ENCODE measurements around the gene RPS25.
A peak's percentile ranks its signal among the peaks of the same experiment; 100 is the strongest.
"Not testable (repeated sequence)": the region's sequence is repeated elsewhere in the genome, so short reads cannot be mapped to it uniquely, and the experiment has no call there.

RPS25 gene

DNA sequence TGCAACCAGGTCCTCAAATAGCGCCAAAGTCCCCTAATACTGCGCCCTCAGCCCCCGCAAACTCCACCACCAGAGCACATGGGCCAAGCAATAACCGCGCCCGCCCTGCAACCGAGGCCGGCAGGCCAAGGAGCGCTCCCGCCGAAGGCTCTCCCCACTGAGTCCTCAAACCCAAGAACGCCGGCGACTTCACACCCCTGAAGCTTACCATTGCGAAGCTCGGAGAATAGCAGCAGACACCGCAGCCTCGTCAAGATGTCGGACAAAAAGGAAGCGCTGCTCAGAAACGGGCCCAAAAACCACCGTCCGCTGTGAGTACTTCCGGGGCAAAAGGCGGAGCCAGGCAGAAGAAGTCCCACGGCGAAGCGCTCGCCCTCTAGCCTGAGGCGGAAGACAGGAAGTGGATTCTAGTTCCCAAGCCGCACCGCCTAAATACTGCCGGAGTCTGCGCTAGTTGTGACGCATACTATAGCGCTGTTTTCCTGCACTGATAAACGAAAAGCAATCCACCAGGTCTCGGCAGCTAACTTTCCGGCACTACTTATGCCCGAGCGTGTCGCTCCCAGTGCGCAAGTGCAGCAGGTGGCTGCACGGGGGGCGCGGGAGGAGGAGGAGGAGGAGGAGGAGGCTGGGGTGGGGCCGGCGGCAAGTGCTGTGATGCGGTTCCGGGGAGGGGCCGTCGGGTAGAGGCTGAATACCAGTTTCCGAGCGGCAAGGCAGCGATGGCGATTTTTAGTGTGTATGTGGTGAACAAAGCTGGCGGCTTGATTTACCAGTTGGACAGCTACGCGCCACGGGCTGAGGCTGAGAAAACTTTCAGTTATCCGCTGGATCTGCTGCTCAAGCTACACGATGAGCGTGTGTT lies at the start of gene RPS25, which contains the start of gene TRAPPC4:
TSS of gene RPS25 (minus strand) at position 270 of the 865 bp plus-strand sequence. CDS start at position 211, 59 bp downstream.
TSS of gene TRAPPC4 (plus strand) at position 693 of the 865 bp plus-strand sequence. CDS start at position 723, 30 bp downstream.
- DNase-seq (ENCODE audit: low spot score): peak; percentile 95

DNA sequence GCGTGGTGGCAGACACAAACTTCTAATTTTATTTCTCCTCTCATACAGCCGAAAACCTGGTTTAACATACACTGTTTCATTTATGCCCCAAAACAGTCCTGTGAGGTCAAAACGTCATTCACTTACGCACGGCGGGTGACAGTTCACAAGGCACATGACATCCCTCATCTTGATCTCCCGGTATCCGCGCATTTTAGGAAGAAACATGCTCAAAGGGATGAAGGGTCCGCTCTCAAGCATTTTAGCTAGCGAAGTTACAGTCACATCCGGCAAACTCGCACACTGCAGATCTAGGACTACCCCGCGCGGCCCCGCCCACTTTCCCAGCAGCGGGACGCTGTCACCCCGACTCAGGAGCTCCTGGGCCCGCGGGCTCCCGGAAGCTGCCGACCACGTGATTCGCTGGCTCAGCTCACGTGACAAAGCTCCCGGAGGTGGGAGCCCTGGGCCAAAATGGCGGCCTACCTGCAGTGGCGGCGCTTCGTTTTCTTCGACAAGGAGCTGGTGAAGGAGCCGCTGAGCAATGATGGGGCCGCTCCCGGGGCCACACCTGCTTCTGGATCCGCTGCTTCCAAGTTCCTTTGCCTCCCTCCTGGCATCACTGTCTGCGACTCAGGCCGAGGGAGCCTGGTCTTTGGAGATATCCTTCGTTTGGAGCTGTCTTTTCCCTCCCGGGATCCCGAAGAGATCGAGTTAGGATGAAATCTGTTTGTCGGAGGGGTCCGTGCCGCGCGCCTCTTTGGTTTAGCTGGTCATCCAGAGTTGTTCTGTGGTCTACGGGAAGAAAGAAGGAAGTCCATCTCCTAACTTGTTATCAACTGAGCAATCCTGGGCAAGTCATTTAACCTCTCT lies 49.5 kb upstream of the RPS25 start, which contains the start of gene VPS11:
TSS of gene VPS11 (plus strand) at position 448 of the 852 bp plus-strand sequence. CDS start at position 454, 6 bp downstream.
- DNase-seq (ENCODE audit: low spot score): peak; percentile 98

DNA sequence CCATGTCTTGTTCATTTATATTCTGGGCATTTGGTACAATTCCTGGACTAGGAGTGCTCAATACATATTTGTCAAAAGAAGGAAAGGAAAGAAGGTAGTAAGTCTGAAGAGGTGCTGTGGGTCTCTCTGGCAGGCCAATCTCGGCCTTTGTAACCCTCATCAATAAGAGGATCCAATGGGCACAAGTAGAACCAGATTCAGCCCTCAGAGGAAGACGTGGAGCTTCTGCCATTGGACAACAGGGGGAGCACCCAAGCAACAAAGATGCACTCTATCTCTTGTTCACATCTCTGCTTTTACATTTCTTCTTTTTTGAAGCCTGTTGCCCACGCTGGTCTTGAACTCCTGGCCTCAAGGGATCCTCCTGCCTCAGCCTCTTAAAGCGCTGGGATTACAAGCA lies 47.2 kb upstream of the RPS25 start:
- peak; percentile 34 for DNase-seq (ENCODE audit: low spot score)

DNA sequence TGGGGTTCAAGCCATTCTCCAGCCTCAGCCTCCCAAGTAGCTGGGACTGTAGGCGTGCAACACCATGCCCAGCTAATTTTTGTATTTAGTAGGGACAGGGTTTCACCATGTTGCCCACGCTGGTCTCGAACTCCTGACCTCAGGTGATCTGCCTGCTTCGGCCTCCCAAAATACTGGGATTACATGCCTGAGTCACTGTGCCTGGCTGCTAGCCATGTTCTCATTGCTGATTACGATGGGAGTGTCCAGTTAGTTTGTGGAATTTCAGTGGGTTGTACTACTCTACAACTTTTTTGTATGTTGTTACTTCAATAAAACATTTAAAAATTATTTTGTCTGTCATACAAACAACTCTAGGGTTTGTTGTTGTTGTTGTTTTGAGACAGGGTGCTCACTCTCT lies 44.6 kb upstream of the RPS25 start:
- DNase-seq (ENCODE audit: low spot score): peak; percentile 35

DNA sequence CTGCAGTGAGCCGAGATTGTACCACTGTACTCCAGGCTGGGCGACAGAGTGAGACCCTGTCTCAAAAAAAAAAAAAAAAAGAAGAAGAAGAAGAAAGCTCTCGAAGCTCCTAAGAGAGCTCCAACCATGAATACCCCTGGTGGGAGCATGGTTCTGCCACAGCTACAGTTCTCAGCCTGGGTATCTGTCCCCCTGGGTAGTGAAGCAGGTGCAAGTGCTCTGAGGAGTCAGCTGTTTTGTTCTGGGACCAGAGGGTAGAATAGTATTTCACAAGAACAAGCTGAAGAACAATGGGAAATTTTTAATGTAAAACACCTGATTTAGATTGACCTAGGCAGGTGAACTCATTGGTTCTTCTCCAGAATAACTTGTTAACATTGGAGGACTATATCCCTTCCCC lies 43.1 kb upstream of the RPS25 start:
- no peak for DNase-seq (ENCODE audit: low spot score)

DNA sequence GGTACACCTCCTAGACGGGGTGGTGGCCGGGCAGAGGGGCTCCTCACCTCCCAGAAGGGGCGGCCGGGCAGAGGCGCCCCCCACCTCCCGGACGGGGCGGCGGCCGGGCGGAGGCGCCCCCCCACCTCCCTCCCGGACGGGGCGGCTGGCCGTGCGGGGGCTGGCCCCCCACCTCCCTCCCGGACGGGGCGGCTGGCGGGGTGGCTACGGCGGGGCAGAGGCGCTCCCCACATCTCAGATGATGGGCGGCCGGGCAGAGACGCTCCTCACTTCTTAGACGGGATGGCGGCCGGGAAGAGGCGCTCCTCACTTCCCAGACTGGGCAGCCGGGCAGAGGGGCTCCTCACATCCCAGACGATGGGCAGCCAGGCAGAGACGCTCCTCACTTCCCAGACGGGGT lies 41.0 kb upstream of the RPS25 start:
- DNase-seq (ENCODE audit: low spot score): not testable (repeated sequence)

DNA sequence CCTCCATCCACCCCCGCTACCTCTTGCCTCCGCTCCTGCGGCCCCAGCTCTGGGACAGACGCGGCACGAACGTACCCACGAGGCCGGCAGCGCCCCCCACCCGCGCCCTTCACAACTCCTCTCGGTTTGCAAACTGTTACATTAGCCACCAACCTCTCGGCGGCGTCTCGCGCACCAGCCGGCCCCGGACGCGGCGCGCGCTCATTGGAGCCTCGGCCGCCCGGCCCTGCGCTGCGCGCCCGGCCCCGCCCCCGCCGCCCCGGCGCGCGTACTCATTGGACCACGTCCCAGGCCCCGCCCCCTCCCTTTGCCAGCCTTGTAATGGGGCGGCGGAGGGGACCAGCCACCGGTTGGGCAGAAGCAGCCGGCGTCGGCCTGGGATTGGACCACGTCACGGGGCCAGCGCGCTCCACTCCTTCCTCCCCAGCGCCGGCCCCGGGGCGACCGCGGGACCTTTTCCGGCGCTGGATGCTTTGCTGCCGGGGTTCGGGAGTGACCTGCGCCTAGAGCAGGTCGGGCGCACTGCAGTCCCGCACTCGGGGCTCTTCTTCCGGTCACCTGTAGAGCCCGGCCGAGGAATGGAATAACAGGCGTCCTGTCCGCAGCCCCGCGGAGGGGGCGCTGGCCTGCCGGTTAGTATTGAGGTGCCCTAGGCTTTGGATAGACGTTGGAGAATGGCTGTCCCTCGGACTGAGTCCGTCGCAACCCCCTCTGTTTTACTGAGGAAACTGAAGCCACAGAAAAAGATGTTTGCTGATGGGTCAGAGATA lies 39.0 kb upstream of the RPS25 start, which contains the start of gene HYOU1:
TSS of gene HYOU1 (minus strand) at position 206 of the 770 bp plus-strand sequence. CDS start 1,045 bp downstream, outside the sequence.
- DNase-seq (ENCODE audit: low spot score): peak; percentile 98

DNA sequence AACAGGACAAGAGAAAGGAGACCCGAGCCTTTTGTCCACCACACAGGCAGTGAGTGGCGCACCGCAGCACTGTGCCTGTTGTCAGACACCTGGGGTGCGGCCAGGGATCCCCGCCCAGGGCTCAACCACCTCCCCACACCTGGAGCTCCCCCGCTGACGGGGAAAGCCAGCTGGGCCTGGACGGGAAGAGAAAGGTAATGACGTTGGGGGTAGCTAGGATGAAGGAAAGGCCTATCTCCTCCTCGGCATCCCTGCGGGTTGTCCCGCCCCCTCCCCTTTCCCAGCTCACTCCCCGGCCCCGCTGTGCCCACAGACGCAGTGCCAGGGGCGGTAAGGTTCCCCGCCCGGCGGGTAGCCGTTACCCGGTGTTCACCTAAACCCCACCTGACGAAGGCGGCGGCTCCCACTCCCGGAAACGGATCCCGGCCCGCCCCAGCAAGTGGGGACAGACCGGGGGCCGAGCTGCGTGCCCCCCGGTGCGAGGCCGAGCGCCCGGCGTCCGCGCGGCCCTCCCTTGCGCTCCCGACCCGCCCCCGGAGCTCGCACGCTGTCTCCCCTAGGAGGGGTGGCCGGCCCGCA lies 38.4 kb upstream of the RPS25 start:
- DNase-seq (ENCODE audit: low spot score): peak; percentile 42

DNA sequence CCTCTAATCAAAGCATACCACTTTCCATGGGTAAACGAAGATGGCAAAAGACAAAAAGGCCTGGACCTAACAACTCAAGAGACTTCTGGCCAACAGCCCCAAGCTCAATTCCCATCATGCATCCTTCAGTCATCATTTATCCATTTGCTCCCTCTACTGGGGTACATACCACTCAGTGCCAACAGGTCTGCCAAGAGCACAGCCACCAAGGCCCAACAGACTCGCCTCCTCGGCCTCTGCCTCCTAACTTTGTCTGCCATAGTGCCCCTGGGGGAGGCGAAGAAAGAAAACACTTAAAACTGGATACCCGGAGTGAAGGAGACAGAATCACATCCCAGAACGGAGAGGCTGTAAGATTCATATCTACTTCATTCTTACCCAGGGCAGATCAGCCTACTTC lies 37.8 kb upstream of the RPS25 start:
- peak; percentile 39 for DNase-seq (ENCODE audit: low spot score)

DNA sequence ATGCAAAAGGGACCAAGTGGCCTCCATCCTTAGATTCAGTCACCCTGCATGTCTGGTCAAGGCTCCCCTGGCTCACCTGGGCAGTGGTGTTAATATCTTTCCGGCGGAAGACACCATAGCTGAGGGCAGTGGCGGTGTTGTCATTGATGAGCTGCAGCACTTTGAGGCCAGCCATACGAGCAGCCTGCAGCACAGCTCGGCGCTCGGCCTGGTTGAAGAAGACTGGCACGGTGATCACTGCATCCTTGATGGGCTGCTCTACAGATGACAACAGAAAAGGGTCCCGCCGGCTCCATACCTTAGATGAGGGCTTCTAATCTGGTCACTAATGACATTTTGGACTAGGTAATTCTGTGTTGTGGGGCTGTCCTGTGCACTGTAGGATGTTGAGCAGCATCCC lies 36.3 kb upstream of the RPS25 start:
- DNase-seq (ENCODE audit: low spot score): no peak

DNA sequence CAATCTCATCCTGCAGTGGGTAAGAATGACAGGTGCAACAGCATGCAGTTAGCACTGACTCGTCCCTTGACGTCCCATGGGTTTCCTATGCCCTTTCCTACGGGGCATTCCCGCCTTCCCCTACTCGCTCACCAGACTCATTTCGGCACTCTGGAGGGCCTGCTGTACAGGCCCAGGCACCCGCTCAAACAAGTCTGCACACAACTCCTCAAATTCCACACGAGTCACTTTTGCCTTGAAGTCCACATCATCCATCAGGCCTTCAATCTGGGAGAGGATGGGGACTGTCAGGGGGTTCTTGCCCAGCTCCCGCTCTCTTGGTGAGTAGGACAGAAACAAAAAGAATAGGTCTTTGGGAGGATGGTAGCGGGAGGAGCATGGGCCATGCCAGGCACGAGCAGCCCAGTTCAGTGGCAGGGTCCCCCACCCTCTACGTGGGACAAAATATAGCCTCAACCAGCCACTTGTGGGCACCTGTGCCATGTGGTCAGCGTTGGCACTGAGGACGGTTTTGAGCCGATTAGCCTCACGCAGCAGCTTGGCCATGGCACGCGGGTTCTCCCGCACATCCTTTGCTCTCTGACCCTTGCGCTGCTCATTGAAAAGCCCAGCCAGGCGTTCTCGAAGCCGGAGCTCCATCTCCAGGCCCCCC lies 34.1 kb upstream of the RPS25 start:
- no peak for DNase-seq (ENCODE audit: low spot score)

DNA sequence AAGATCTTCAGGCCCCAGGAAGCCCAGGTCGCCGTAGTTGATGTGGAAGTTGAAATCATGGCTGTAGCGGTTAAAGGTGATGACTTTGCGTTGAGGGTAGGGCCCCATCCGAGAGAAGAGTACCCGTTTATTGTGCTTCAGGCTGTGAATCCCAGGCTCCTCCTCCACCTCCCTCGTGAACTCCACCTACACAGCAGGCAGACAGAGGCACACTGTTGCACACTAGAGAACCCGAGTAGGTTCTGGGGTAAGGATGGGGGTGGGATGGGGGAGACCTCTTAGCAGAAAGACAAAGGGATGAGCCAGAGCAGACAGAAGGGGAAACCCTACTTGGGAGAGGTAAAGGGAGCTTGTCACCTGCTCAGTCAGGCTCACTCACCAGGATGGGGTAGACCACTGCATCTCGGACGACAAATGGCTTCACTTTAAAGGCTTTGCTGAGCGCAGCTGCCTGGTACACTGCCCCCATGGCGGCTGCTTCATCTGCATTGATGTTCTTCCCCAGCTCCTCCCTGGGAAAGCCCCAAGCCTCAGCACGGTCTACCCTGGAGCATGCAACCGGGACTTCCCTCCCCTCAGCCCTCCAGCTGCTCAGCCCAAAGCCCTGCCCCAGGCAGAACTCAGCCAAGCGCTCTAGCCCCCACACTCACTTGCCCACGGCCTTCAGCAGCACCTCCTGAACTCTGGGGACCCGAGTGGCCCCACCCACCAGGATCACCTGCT lies 33.5 kb upstream of the RPS25 start:
- no peak for DNase-seq (ENCODE audit: low spot score)

DNA sequence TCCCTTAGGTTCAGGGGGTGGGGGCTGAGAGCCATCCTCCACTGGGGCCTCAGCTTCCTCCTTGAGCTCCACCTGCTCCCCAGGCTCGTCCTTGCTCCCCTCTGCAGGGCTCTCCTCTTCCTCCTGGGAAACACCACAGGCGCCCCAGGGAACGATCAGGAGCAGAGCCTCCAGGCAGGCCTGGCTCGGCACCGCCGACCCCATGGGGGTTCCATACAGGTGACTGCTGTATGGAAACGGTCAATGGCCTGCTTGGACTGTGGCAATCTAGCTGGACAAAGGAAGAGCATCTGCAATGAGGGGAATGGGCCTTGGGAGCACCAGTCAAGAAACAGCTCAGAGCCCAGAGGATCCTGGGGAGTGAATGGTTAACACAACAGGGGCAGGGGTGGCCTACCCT lies 30.9 kb upstream of the RPS25 start:
- no peak for DNase-seq (ENCODE audit: low spot score)

DNA sequence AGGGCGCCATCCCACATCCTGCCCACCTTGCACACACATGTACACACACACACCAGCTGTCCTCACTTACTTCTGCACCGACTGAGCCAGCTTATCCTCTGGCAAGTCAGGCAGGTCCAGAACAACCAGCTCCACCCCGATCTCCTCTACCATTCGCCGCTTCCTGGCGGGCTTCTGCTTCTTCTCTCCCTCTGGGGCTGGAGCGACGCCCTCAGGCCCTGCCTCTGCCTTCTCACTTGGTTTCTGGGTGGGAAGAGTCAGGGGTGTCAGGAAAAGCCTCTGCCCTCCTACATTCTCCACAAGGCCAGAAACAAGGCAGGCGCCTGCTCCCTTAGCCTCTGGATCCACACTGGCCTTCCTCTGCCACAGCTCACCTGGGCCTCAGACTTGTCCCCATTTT lies 30.5 kb upstream of the RPS25 start:
- DNase-seq (ENCODE audit: low spot score): no peak

DNA sequence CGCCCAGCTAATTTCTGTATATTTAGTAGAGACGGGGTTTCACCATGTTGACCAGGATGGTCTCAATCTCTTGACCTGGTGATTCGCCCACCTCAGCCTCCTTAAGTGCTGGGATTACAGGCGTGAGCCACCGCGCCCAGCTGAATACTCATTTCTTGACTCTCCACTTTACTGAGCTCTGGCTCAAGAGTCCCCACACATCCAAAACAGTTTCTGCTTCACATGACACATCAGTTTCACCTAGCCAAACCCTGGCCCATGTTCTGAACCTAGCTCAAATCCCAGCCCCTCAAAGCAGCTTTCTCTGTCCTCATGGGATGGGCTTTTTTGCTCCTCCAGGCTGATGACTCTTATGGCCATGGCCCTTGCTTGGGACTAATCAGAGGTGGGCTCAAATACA lies 29.1 kb upstream of the RPS25 start:
- no peak for DNase-seq (ENCODE audit: low spot score)

DNA sequence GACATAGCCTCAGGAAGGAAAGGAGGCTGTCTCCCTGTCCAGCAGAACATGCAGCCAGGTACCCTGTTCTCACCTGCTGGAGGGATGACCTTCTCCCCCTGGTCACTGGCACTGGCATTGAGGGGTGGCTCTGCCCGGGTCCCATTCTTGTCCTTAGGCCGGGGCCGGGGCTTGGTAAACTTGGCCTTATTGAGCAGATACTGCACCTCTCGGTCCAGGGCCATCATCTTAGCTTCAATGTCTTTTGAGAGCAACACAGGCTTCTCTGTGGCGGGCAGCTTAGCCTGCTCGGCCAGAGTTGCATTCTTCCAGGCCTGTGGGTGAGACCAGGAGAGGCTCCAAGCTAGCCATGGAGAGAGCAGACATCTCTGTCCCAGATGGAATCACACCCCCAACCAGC lies 28.3 kb upstream of the RPS25 start:
- DNase-seq (ENCODE audit: low spot score): no peak

DNA sequence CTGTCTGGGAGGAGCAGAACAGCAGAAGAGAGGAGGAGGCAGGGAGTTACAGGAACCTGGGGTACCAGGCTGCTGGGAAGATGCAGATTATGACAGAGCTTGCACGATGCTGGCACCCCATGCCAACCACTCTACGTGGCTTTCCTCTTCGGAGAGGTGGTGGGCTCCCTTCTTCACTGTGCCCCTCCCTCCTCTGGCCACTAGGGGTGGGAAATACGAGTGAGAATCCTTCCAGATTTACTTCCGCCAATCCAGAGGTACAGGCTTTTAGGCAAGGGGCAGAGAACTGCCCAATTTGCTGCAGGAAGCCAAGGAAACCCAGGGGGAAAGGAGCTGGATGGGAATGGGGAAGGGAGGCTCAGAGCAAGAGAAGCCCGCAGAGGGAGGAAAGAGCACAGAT lies 26.6 kb upstream of the RPS25 start:
- DNase-seq (ENCODE audit: low spot score): no peak

DNA sequence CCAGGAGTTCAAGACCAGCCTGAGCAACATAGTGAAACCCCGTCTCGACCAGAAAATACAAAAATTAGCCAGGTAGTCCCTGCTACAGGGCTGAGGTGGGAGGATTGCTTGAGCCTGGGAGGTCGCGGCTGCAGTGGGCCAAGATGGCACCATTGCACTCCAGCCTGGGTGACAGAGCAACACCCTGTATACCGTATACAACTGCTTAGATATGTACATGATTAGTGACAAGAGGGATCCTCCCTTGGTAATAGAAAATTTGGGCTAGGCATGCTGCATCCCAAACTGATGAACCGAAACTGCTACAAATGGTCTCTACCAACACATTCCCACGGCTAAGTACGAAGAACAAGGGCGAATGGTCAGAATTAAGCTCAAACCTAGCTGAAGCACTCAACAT lies 24.8 kb upstream of the RPS25 start:
- DNase-seq (ENCODE audit: low spot score): no peak

DNA sequence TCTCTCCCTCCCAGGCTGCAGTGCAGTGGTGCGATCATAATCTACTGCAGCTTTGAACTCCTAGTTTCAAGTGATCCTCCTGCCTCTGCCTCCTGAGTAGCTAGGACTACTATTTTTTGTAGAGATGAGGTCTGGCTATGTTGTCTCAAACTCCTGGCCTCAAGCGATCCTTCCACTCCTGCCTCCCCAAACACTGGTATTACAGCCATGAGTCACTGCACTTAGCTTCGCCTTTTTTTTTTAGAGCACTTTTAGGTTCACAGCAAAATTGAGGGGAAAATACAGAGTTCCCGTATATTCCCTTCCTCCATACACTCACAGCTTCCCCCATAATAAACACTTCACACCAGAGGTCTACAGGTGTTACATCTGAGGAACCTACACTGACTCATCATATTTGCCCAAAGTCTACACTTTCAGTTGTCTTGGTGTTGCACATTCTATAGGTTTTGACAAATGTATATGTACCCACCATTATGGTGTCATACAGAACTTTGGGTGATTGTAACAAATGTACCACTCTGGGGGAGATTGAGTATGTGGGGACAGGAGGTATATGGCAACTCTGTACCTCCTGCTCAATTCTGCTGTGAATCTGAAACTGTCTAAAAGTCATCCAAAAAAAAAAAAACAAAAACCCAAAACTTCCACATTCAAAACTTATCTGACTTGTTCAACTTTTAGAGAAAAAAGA lies 23.8 kb upstream of the RPS25 start:
- no peak for DNase-seq (ENCODE audit: low spot score)

DNA sequence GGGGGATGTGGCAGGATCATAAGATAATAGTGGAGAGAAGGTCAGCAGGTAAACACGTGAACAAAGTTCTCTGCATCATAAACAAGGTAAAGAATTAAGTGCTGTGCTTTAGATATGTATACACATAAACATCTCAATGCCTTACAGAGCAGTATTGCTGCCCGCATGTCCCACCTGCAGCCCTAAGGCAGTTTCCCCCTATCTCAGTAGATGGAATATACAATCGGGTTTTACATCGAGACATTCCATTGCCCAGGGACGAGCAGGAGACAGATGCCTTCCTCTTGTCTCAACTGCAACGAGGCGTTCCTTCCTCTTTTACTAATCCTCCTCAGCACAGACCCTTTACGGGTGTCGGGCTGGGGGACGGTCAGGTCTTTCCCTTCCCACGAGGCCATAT lies 21.3 kb upstream of the RPS25 start:
- not testable (repeated sequence) for DNase-seq (ENCODE audit: low spot score)

Measured in GM03348 (cell line).